DND-41 (cell line): ENCODE data around the gene TCP11.

Experiments used
- ATAC-seq: fragments of 200-7000 bp; cut with Tn5 transposase; 3 replicates; pipeline ENCODE4 v1.9.1; 2021; ENCODE audit warnings: low read depth; ENCODE audit not compliant: insufficient read depth
- DNase-seq: peaks from one replicate; pipeline ENCODE4 v3.0.0-alpha.2; 2020
- H2AFZ ChIP-seq: 2 replicates; pipeline ENCODE4 v1.6.0; 2012; ENCODE audit warnings: low read depth, low read length
- H3K27ac ChIP-seq: 2 replicates; pipeline ENCODE4 v1.5.1; 2012; ENCODE audit warnings: low read length, inconsistent platforms
- H3K27me3 ChIP-seq: fragments of 200-600 bp; sonication (generic); 2 replicates; pipeline ENCODE4 v1.6.0; 2012; ENCODE audit warnings: low read length, mild to moderate bottlenecking, inconsistent platforms; ENCODE audit not compliant: insufficient read depth, poor library complexity
- H3K36me3 ChIP-seq: 2 replicates; pipeline ENCODE4 v1.5.1; 2012; ENCODE audit warnings: low read length, inconsistent platforms; ENCODE audit not compliant: insufficient read depth
- H3K4me1 ChIP-seq: 2 replicates; pipeline ENCODE4 v1.5.1; 2012; ENCODE audit warnings: mild to moderate bottlenecking, low read length; ENCODE audit not compliant: insufficient read depth
- H3K4me2 ChIP-seq: 2 replicates; pipeline ENCODE4 v1.6.0; 2012; ENCODE audit warnings: mild to moderate bottlenecking, moderate library complexity, low read length, inconsistent platforms; ENCODE audit not compliant: insufficient read depth
- H3K4me3 ChIP-seq, 2 experiments: fragments of 200-600 bp in 1 of 2; shearing (Covaris generic) in 1 of 2; 2 replicates each; pipeline ENCODE4 v1.5.1; 2012 to 2016; ENCODE audit warnings: inconsistent platforms in 2 of 2, low read length in 2 of 2, mild to moderate bottlenecking in 2 of 2, low read depth in 1 of 2, moderate library complexity in 1 of 2
- H3K79me2 ChIP-seq: 2 replicates; pipeline ENCODE4 v1.6.0; 2012; ENCODE audit warnings: low read length, inconsistent platforms; ENCODE audit not compliant: insufficient read depth
- H3K9ac ChIP-seq: 2 replicates; pipeline ENCODE4 v1.6.0; 2012; ENCODE audit warnings: low read depth, mild to moderate bottlenecking, inconsistent platforms, low read length, moderate library complexity
- H3K9me3 ChIP-seq: 2 replicates; pipeline ENCODE4 v1.5.1; 2012; ENCODE audit warnings: low read length, moderate library complexity, mild to moderate bottlenecking, inconsistent platforms; ENCODE audit not compliant: insufficient read depth, severe bottlenecking
- H4K20me1 ChIP-seq: 2 replicates; pipeline ENCODE4 v1.6.0; 2012; ENCODE audit warnings: low read length; ENCODE audit not compliant: insufficient read depth
- EZH2 ChIP-seq: IDR thresholded peaks from 3 replicates; pipeline ENCODE4 v1.6.1; 2012; ENCODE audit warnings: borderline replicate concordance, low read depth, mild to moderate bottlenecking, moderate library complexity, low read length, inconsistent platforms; ENCODE audit not compliant: severe bottlenecking
- TF ChIP-seq, protein P1 (sequence below): IDR thresholded peaks from 2 replicates; pipeline ENCODE4 v1.5.1; 2012; ENCODE audit warnings: borderline replicate concordance, low read length, moderate library complexity, mild to moderate bottlenecking; ENCODE audit not compliant: poor library complexity, severe bottlenecking; ENCODE audit errors: extremely low read depth

Gene TCP11

GRCh38 chr6:35078226-35078850 is 62.8 kb downstream of the TCP11 start:
- Histone ChIP-seq H3K9ac (no peak overlapping the region), H3K4me1 (no peaks in the 10 kb centered on the region), H3K79me2 (no peaks in the 10 kb centered on the region), H3K4me2 (no peak overlapping the region), H3K4me3 (no peak overlapping the region), H2AFZ (no peak overlapping the region), H3K27ac (no peak overlapping the region), H3K9me3 (no peaks in the 10 kb centered on the region), H3K36me3 (peaks cover 18% of the 10 kb centered on the region), H3K27me3 (no peaks in the 10 kb centered on the region), H4K20me1 (peaks cover 7% of the 10 kb centered on the region; the same call in 1 of the 2 replicates)
- no peak for ATAC-seq
- TF ChIP-seq, protein P1, sequence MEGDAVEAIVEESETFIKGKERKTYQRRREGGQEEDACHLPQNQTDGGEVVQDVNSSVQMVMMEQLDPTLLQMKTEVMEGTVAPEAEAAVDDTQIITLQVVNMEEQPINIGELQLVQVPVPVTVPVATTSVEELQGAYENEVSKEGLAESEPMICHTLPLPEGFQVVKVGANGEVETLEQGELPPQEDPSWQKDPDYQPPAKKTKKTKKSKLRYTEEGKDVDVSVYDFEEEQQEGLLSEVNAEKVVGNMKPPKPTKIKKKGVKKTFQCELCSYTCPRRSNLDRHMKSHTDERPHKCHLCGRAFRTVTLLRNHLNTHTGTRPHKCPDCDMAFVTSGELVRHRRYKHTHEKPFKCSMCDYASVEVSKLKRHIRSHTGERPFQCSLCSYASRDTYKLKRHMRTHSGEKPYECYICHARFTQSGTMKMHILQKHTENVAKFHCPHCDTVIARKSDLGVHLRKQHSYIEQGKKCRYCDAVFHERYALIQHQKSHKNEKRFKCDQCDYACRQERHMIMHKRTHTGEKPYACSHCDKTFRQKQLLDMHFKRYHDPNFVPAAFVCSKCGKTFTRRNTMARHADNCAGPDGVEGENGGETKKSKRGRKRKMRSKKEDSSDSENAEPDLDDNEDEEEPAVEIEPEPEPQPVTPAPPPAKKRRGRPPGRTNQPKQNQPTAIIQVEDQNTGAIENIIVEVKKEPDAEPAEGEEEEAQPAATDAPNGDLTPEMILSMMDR: no peak
- TF ChIP-seq EZH2: no peak
- no peak for DNase-seq

DNA sequence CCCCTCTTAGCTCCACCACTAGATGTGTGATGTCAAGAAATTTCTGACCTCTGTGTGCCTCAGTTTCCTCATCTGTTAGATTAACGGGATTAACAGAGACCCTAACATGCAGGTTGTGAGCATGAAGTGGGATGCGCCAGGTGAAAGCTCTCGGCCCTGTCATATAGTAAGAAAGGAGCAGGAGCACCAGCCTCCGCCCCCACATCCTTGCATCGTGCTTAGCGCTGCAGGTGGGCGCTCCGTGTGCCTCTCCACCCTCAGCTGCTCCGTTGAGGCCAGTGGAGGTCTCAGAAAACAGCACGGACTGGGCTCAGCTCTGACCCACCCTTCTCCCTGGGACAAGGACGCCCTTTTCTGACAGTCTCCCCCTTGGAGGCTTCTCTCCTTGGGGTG is 63.4 kb downstream of the TCP11 start:
- Histone ChIP-seq H3K9me3 (no peaks in the 10 kb centered on the region), H3K36me3 (peaks cover 13% of the 10 kb centered on the region), H3K4me3 (no peak overlapping the region), H4K20me1 (peaks cover 12% of the 10 kb centered on the region; the same call in 1 of the 2 replicates), H3K27me3 (no peaks in the 10 kb centered on the region), H3K4me2 (no peak overlapping the region), H3K4me1 (no peaks in the 10 kb centered on the region), H3K27ac (no peak overlapping the region), H3K9ac (no peak overlapping the region), H3K79me2 (no peaks in the 10 kb centered on the region), H2AFZ (no peak overlapping the region)
- DNase-seq (no peak), ATAC-seq (no peak)
- TF ChIP-seq, protein P1: no peak
- no peak for TF ChIP-seq EZH2

GRCh38 chr6:35076997-35077712 is 64.0 kb downstream of the TCP11 start:
- Histone ChIP-seq H3K9me3 (no peaks in the 10 kb centered on the region), H2AFZ (no peak overlapping the region), H3K27ac (no peak overlapping the region), H3K27me3 (no peaks in the 10 kb centered on the region), H3K36me3 (peaks cover 8% of the 10 kb centered on the region; the same call in 1 of the 2 replicates), H3K4me1 (no peaks in the 10 kb centered on the region), H3K4me3 (no peak overlapping the region), H3K4me2 (no peak overlapping the region), H4K20me1 (peaks cover 18% of the 10 kb centered on the region), H3K9ac (no peak overlapping the region), H3K79me2 (no peaks in the 10 kb centered on the region)
- TF ChIP-seq, protein P1: no peak
- no peak for TF ChIP-seq EZH2
- DNase-seq: no peak
- ATAC-seq: peak; percentile 45; the same call in 2 of the 3 replicates
